ENCODE data around the gene CHST14. TPM values are rescaled to one million over a fixed set of nuclear protein-coding genes. Genes with fewer than 3 reads are reported as not detected.

CHST14 gene
- total and polyA plus RNA-seq, 11 donors, result 6.0 to 10.8 (median 8.0) TPM

GRCh38 chr15:40511093-40511471 lies 40.3 kb downstream of the CHST14 start:
- Histone ChIP-seq H3K4me3 (peak overlapping the region; percentile 2 to 73 (median 64)), H3K9me3 (no peaks in the 10 kb centered on the region), H3K4me1 (peaks cover 0 to 25% (median 17%) of the 10 kb centered on the region in 12 donors), H3K27me3 (peaks cover 0 to 36% (median 0%) of the 10 kb centered on the region in 9 donors), H3K36me3 (no peaks in the 10 kb centered on the region), H3K27ac (peak overlapping the region in 10 of 12 donors; percentile 23 to 75 (median 62))
- DNase-seq, result no peak
- ATAC-seq, result peak in 2 of 4 donors; percentile 3 to 4
- intact Hi-C loops (cut with DNase I), result loop anchor here in 2 of 10 donors (5.0 to 10.0 kb wide), 3 partner anchors 54 to 81 kb away; partner anchors contain the start of genes BAHD1 (in 1 of the 2), CCDC32 (in 1 of the 2), KNL1 (in 1 of the 2) and RPUSD2 (in 1 of the 2)
- TF ChIP-seq CTCF (IDR thresholded peaks at IDR 0.05), result no peak
- no peak for TF ChIP-seq POLR2A (IDR thresholded peaks at IDR 0.05)
- 26 to 48% (median 32%) methylated on average over 14 to 22 of the region's 22 CpGs for WGBS, 4 donors

- TF ChIP-seq CTCF (IDR thresholded peaks at IDR 0.05), result no peak
- TF ChIP-seq POLR2A (IDR thresholded peaks at IDR 0.05), result peak in 1 of 2 donors; percentile 19
- peak overlapping the region in 10 of 12 donors; percentile 23 to 75 (median 62) for H3K27ac ChIP-seq
These were observed 40.8 kb downstream of the CHST14 start for GRCh38 chr15:40511472-40512133.

GRCh38 chr15:40512440-40512839 lies 41.7 kb downstream of the CHST14 start:
- H3K27me3 ChIP-seq, result peaks cover 0 to 36% (median 0%) of the 10 kb centered on the region in 9 donors
- no peaks in the 10 kb centered on the region for H3K36me3 ChIP-seq
- ATAC-seq (no peak), DNase-seq (no peak)
- 92 to 96% (median 96%) methylated on average over 2 of the region's 2 CpGs for WGBS, 4 donors
- no peaks in the 10 kb centered on the region for H3K9me3 ChIP-seq
- peaks cover 0 to 16% (median 10%) of the 10 kb centered on the region in 12 donors for H3K4me1 ChIP-seq
- no peak overlapping the region for H3K4me3 ChIP-seq
- peak overlapping the region in 1 of 12 donors; percentile 23 for H3K27ac ChIP-seq
- intact Hi-C loops (cut with DNase I), result loop anchor here in 2 of 10 donors (5.0 to 10.0 kb wide), 3 partner anchors 52 to 80 kb away; partner anchors contain the start of genes BAHD1 (in 1 of the 2), CCDC32 (in 1 of the 2), KNL1 (in 1 of the 2) and RPUSD2 (in 1 of the 2)
- TF ChIP-seq CTCF (IDR thresholded peaks at IDR 0.05) (no peak), POLR2A (IDR thresholded peaks at IDR 0.05) (no peak)

More at GRCh38 chr15:40511472-40512133, 40.8 kb downstream of the CHST14 start:
- Histone ChIP-seq H3K36me3 (no peaks in the 10 kb centered on the region), H3K4me3 (peak overlapping the region; percentile 2 to 73 (median 64)), H3K4me1 (peaks cover 0 to 24% (median 16%) of the 10 kb centered on the region in 12 donors), H3K27me3 (peaks cover 0 to 36% (median 0%) of the 10 kb centered on the region in 9 donors), H3K9me3 (no peaks in the 10 kb centered on the region)
- 2 to 9% (median 2%) methylated on average over 8 to 61 of the region's 61 CpGs for WGBS, 4 donors
- ATAC-seq (peak; percentile 64 to 86 (median 84)), DNase-seq (peak; percentile 75 to 92 (median 84))
- intact Hi-C loops (cut with DNase I), result loop anchor here in 2 of 10 donors (5.0 to 10.0 kb wide), 3 partner anchors 53 to 81 kb away; partner anchors contain the start of genes BAHD1 (in 1 of the 2), CCDC32 (in 1 of the 2), KNL1 (in 1 of the 2) and RPUSD2 (in 1 of the 2)

DNA sequence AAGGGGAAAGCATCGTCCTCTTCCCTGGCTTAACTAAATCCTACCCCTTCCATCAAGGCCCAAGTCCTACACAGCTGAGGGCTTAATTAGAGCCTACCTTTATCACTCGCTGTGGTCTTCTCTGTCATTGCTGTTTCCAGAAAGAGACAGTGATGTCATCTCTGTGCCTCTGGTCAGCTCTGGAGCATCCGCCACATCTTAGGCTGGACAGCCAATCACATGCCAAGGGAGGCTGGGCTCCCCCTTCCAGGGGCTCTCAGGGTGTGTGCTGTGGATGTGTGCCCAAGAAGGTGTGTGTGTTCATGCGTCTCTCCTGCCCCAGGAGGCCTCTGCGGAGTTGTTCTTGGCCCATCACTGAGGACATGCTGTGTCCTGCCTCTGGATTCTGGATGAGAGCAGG lies 42.8 kb downstream of the CHST14 start:
- Histone ChIP-seq H3K4me3 (no peak overlapping the region), H3K9me3 (no peaks in the 10 kb centered on the region), H3K4me1 (peaks cover 0 to 16% (median 10%) of the 10 kb centered on the region in 12 donors), H3K27ac (no peak overlapping the region), H3K36me3 (no peaks in the 10 kb centered on the region), H3K27me3 (peaks cover 0 to 27% (median 0%) of the 10 kb centered on the region in 9 donors)
- TF ChIP-seq CTCF (IDR thresholded peaks at IDR 0.05), result no peak
- DNase-seq (no peak), ATAC-seq (no peak)
- WGBS, 4 donors, result 84 to 92% (median 86%) methylated on average over 3 to 5 of the region's 5 CpGs
- intact Hi-C loops (cut with DNase I), result loop anchor here in 2 of 10 donors (5.0 to 10.0 kb wide), 3 partner anchors 51 to 79 kb away; partner anchors contain the start of genes BAHD1 (in 1 of the 2), CCDC32 (in 1 of the 2), KNL1 (in 1 of the 2) and RPUSD2 (in 1 of the 2)

Measured in heart left ventricle (tissue), 16 donors.